Progenitor cell of endocrine pancreas (in vitro differentiated cells): ENCODE measurements around the gene PGAM1. TPM values are rescaled to one million over a fixed set of nuclear protein-coding genes. Genes with fewer than 3 reads are reported as not detected.

Experiments
- DNase-seq: peaks from one replicate; pipeline ENCODE4 v3.0.0; 2021; ENCODE audit warnings: low spot score; ENCODE audit not compliant: unreplicated experiment
- H3K27ac Mint-ChIP-seq: 2 replicates; pipeline ENCODE4 v1.8.0; 2021; ENCODE audit warnings: mild to moderate bottlenecking, moderate library complexity, mixed read lengths
- H3K27me3 Mint-ChIP-seq: 2 replicates; pipeline ENCODE4 v1.8.0; 2021; ENCODE audit warnings: mixed read lengths
- H3K36me3 Mint-ChIP-seq: 2 replicates; pipeline ENCODE4 v1.8.0; 2022; ENCODE audit warnings: mixed read lengths; ENCODE audit not compliant: insufficient read depth
- H3K4me1 Mint-ChIP-seq: 2 replicates; pipeline ENCODE4 v1.8.0; 2021; ENCODE audit warnings: low read depth, mixed read lengths
- H3K4me3 Mint-ChIP-seq: 2 replicates; pipeline ENCODE4 v1.8.0; 2021; ENCODE audit warnings: low read depth, mild to moderate bottlenecking, moderate library complexity, mixed read lengths
- H3K9me3 Mint-ChIP-seq: 2 replicates; pipeline ENCODE4 v1.8.0; 2021; ENCODE audit warnings: low read depth, mixed read lengths
- CTCF ChIP-seq: fragments of 200-600 bp; sonication (generic); IDR thresholded peaks from one replicate; pipeline ENCODE4 v1.5.0; 2021; ENCODE audit warnings: antibody characterized with exemption, mild to moderate bottlenecking; ENCODE audit not compliant: unreplicated experiment
- total RNA-seq: library from RNA; stranded (reverse); gene quantifications from 2 replicates; pipeline ENCODE4 v1.2.1, GENCODE V29; 2021

Gene PGAM1
- total RNA-seq, 1 donor from 2014 or later = 130 TPM

- Mint-ChIP-seq H3K4me3 (no peak overlapping the region), H3K27ac (no peak overlapping the region), H3K27me3 (no peaks in the 10 kb centered on the region), H3K9me3 (no peaks in the 10 kb centered on the region), H3K4me1 (no peaks in the 10 kb centered on the region), H3K36me3 (peaks cover 11% of the 10 kb centered on the region)
- no peak for TF ChIP-seq CTCF
- DNase-seq = no peak
Observed at GRCh38 chr10:97479939-97480338, 53.9 kb downstream of the PGAM1 start.

DNA sequence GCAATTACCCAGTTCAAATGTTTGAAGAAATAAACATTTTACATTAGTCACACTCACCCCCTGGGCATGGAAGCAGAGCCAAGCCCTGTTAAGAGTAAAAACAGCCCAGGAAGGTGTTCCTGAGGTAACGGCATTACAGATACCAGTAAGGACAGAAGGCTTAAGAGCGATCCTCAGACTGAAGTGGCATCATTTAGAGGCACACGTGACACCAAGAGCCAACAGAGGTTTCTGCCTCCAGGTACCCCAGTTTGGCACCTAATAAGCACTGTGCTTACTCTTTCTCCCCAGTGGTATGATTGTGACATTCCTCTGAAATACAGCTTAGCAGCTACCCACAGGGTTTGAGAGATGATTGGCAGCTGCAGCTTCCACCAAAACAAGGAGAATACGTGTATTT lies 55.1 kb downstream of the PGAM1 start:
- Mint-ChIP-seq H3K4me1 (peaks cover 5% of the 10 kb centered on the region), H3K9me3 (no peaks in the 10 kb centered on the region), H3K4me3 (no peak overlapping the region), H3K27me3 (no peaks in the 10 kb centered on the region), H3K27ac (no peak overlapping the region), H3K36me3 (peaks cover 5% of the 10 kb centered on the region)
- no peak for TF ChIP-seq CTCF
- DNase-seq = no peak

GRCh38 chr10:97482381-97482780 lies 56.4 kb downstream of the PGAM1 start:
- DNase-seq = no peak
- TF ChIP-seq CTCF = no peak
- peaks cover 5% of the 10 kb centered on the region for H3K36me3 Mint-ChIP-seq
- H3K4me3 Mint-ChIP-seq = no peak overlapping the region
- H3K4me1 Mint-ChIP-seq = peaks cover 5% of the 10 kb centered on the region
- H3K27me3 Mint-ChIP-seq = no peaks in the 10 kb centered on the region
- no peak overlapping the region for H3K27ac Mint-ChIP-seq
- no peaks in the 10 kb centered on the region for H3K9me3 Mint-ChIP-seq

Other genes starting within 250 kb of the PGAM1 start
- 23.8 and 25.5 TPM in 2 replicates for gene SLIT1, start 240.2 kb upstream of the PGAM1 start, total RNA-seq
- 20.4 and 21.1 TPM in 2 replicates for gene ARHGAP19, start 133.6 kb upstream of the PGAM1 start, total RNA-seq
- 15.7 and 16.7 TPM in 2 replicates for gene FRAT1, start 106.9 kb upstream of the PGAM1 start, total RNA-seq
- gene FRAT2, start 91.5 kb upstream of the PGAM1 start, total RNA-seq = 37.7 and 38.7 TPM in 2 replicates
- 33.5 and 36.6 TPM in 2 replicates for gene RRP12, start 24.9 kb upstream of the PGAM1 start, total RNA-seq
- 38.0 and 41.5 TPM in 2 replicates for gene EXOSC1, start 19.8 kb downstream of the PGAM1 start, total RNA-seq
- gene ZDHHC16, start 20.0 kb downstream of the PGAM1 start, total RNA-seq = 59.6 and 64.9 TPM in 2 replicates
- 80.6 and 82.1 TPM in 2 replicates for gene MMS19, start 72.2 kb downstream of the PGAM1 start, total RNA-seq
- 9.0 and 9.2 TPM in 2 replicates for gene UBTD1, start 72.7 kb downstream of the PGAM1 start, total RNA-seq
- not detected in 2 replicates for gene ANKRD2, start 146.6 kb downstream of the PGAM1 start, total RNA-seq
- gene HOGA1, start 158.2 kb downstream of the PGAM1 start, total RNA-seq = 10.5 and 11.9 TPM in 2 replicates
- gene C10orf62, start 163.5 kb downstream of the PGAM1 start, total RNA-seq = 0.91 and 0.96 TPM in 2 replicates
- 21.1 and 24.3 TPM in 2 replicates for gene MORN4, start 207.3 kb downstream of the PGAM1 start, total RNA-seq
- 18.0 and 18.9 TPM in 2 replicates for gene PI4K2A, start 214.5 kb downstream of the PGAM1 start, total RNA-seq